ENCODE measurements around the gene ZSCAN5A. TPM values are rescaled to one million over a fixed set of nuclear protein-coding genes. Genes with fewer than 3 reads are reported as not detected.
"Not testable (repeated sequence)": the region's sequence is repeated elsewhere in the genome, so short reads cannot be mapped to it uniquely, and the experiment has no call there.

Gene ZSCAN5A
- total and polyA plus RNA-seq, 2 donors (not counting 1 experiment from before 2014, with no cell fraction given): 5.5 to 6.3 TPM

DNA sequence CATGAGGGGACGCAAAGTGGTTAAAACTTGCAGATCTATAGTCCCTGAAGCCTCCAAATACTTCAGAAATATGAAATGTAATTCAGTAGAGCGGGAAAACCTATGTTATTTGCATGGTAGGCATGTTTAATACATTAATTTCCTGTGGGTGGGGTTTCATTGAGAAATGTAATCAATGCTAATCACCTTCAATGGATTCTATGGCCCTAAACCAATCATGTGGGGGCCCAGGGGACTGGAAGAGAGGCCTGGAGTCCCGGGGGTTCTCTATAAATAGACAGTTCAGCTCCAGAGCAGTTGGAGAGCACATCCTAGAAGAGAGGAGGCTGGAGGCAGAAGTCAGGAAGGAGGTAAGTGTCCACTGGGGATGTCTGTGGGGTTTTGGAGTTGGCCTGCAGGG is 112.7 kb downstream of the ZSCAN5A start, which contains the start of gene ZSCAN5C:
Gene ZSCAN5C, plus strand, starts transcription at position 301 of the 400 bp plus-strand sequence. CDS start 3,641 bp downstream, outside the sequence.
- TF ChIP-seq, protein P1, sequence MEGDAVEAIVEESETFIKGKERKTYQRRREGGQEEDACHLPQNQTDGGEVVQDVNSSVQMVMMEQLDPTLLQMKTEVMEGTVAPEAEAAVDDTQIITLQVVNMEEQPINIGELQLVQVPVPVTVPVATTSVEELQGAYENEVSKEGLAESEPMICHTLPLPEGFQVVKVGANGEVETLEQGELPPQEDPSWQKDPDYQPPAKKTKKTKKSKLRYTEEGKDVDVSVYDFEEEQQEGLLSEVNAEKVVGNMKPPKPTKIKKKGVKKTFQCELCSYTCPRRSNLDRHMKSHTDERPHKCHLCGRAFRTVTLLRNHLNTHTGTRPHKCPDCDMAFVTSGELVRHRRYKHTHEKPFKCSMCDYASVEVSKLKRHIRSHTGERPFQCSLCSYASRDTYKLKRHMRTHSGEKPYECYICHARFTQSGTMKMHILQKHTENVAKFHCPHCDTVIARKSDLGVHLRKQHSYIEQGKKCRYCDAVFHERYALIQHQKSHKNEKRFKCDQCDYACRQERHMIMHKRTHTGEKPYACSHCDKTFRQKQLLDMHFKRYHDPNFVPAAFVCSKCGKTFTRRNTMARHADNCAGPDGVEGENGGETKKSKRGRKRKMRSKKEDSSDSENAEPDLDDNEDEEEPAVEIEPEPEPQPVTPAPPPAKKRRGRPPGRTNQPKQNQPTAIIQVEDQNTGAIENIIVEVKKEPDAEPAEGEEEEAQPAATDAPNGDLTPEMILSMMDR (conservative IDR thresholded peaks at IDR 0.05 in 1 of 2, IDR thresholded peaks at IDR 0.05 in 1 of 2; ENCODE audit: low read depth in 1 of 2, low read length in 2 of 2): no peak
- TF ChIP-seq EZH2 (IDR thresholded peaks at IDR 0.05; ENCODE audit: low read length, missing control alignments): no peak
- no peaks in the 10 kb centered on the region for H3K9me3 ChIP-seq (ENCODE audit: control insufficient read depth, insufficient read depth, low read depth, low read length)
- no peak within 1 kb of the TSS for H3K9ac ChIP-seq (ENCODE audit: insufficient read depth, low read length)
- no peaks in the 10 kb centered on the region for H3K27me3 ChIP-seq (ENCODE audit: control insufficient read depth, insufficient read depth, low read length)
- no peak within 1 kb of the TSS for H3K27ac ChIP-seq (ENCODE audit: insufficient read depth, low read length)
- no peak for DNase-seq (ENCODE audit: low read depth in 2 of 2)
- H3K36me3 ChIP-seq (ENCODE audit: control insufficient read depth, insufficient read depth, low read length): no peaks in the 10 kb centered on the region
- no peaks in the 10 kb centered on the region for H4K20me1 ChIP-seq (ENCODE audit: control insufficient read depth, extremely low read depth, insufficient read depth, low read length)
- no peak within 1 kb of the TSS for H3K4me3 ChIP-seq (replicated peaks in 1 of 4; ENCODE audit: control extremely low read depth in 1 of 4, insufficient read depth in 1 of 4, low read depth in 3 of 4, low read length in 4 of 4)
- H3K4me1 ChIP-seq (ENCODE audit: control insufficient read depth, extremely low read depth, insufficient read depth, low read length): no peaks in the 10 kb centered on the region
- H2AFZ ChIP-seq (ENCODE audit: low read length): no peak within 1 kb of the TSS
- no peaks in the 10 kb centered on the region for H3K79me2 ChIP-seq (ENCODE audit: control insufficient read depth, insufficient read depth, low read length)
- no peak within 1 kb of the TSS for H3K4me2 ChIP-seq (ENCODE audit: extremely low read depth, insufficient read depth, low read length)

DNA sequence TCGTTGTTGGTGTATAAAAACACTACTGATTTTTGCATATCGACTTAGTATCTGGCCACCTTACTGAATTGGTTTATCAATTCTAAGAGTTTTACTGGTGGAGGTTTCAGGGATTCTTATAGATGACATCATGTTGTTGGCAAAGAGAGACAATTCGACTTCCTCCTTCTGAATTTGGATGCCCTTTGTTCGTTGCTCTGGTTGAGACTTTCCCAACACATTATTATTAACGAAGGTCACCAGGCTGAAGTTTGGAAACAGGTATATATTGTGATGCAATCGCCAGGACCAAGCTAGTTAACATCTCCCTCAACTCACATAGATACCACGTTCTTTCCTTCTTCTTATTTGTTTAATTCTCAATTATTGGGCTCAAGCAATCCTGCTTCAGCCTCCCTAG is 115.0 kb downstream of the ZSCAN5A start:
- TF ChIP-seq, protein P1 (conservative IDR thresholded peaks at IDR 0.05 in 1 of 2, IDR thresholded peaks at IDR 0.05 in 1 of 2; ENCODE audit: low read depth in 1 of 2, low read length in 2 of 2): no peak
- no peak for TF ChIP-seq EZH2 (IDR thresholded peaks at IDR 0.05; ENCODE audit: low read length, missing control alignments)

DNA sequence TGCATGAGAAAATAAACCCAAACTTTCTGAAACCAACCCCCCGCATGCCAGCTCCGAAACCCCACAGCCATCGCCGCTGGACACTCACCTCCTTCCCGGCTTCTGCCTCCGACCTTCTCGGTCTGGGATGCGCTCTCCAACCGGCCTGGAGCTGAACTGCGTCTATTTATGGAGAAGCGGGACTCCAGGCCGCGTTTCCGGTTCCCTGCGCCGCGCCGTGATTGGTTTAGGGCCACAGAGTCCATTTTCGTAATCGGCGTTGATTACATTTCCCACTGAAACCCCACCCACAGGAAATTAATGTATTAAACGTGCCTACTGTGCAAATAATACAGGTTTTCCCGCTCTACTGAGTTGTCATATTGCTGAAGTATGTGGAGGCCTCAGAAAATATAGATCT is 117.0 kb downstream of the ZSCAN5A start, which contains the start of gene ZSCAN5B:
Gene ZSCAN5B, minus strand, starts transcription at position 138 of the 400 bp plus-strand sequence. CDS start 4,731 bp downstream, outside the sequence.
- not testable (repeated sequence) for DNase-seq (ENCODE audit: low read depth in 2 of 2); H3K27ac ChIP-seq (ENCODE audit: insufficient read depth, low read length); H3K4me3 ChIP-seq (replicated peaks in 1 of 4; ENCODE audit: control extremely low read depth in 1 of 4, insufficient read depth in 1 of 4, low read depth in 3 of 4, low read length in 4 of 4); H3K9ac ChIP-seq (ENCODE audit: insufficient read depth, low read length); H3K79me2 ChIP-seq (ENCODE audit: control insufficient read depth, insufficient read depth, low read length); H3K4me2 ChIP-seq (ENCODE audit: extremely low read depth, insufficient read depth, low read length); H3K27me3 ChIP-seq (ENCODE audit: control insufficient read depth, insufficient read depth, low read length); H3K4me1 ChIP-seq (ENCODE audit: control insufficient read depth, extremely low read depth, insufficient read depth, low read length); H2AFZ ChIP-seq (ENCODE audit: low read length); H3K36me3 ChIP-seq (ENCODE audit: control insufficient read depth, insufficient read depth, low read length); H3K9me3 ChIP-seq (ENCODE audit: control insufficient read depth, insufficient read depth, low read depth, low read length); H4K20me1 ChIP-seq (ENCODE audit: control insufficient read depth, extremely low read depth, insufficient read depth, low read length)

More for the DNA sequence above, 115.0 kb downstream of the ZSCAN5A start:
- H3K9me3 ChIP-seq (ENCODE audit: control insufficient read depth, insufficient read depth, low read depth, low read length): no peaks in the 10 kb centered on the region
- no peaks in the 10 kb centered on the region for H3K4me1 ChIP-seq (ENCODE audit: control insufficient read depth, extremely low read depth, insufficient read depth, low read length)
- H3K4me3 ChIP-seq (replicated peaks in 1 of 4; ENCODE audit: control extremely low read depth in 1 of 4, insufficient read depth in 1 of 4, low read depth in 3 of 4, low read length in 4 of 4): no peak overlapping the region
- H3K27ac ChIP-seq (ENCODE audit: insufficient read depth, low read length): no peak overlapping the region
- H3K4me2 ChIP-seq (ENCODE audit: extremely low read depth, insufficient read depth, low read length): no peak overlapping the region
- H3K79me2 ChIP-seq (ENCODE audit: control insufficient read depth, insufficient read depth, low read length): no peaks in the 10 kb centered on the region
- DNase-seq (ENCODE audit: low read depth in 2 of 2): no peak
- no peaks in the 10 kb centered on the region for H3K36me3 ChIP-seq (ENCODE audit: control insufficient read depth, insufficient read depth, low read length)
- H2AFZ ChIP-seq (ENCODE audit: low read length): no peak overlapping the region
- no peaks in the 10 kb centered on the region for H4K20me1 ChIP-seq (ENCODE audit: control insufficient read depth, extremely low read depth, insufficient read depth, low read length)
- no peaks in the 10 kb centered on the region for H3K27me3 ChIP-seq (ENCODE audit: control insufficient read depth, insufficient read depth, low read length)
- H3K9ac ChIP-seq (ENCODE audit: insufficient read depth, low read length): no peak overlapping the region
